NCI-H2171 treated with DMSO at 0.1 percent for 48 hours (cell line): Measurements from ENCODE around the gene SMIM22.

Experiments
- DNase-seq: peaks from one replicate; lab custom pipeline; 2025; lab: John Stamatoyannopoulos, UW

SMIM22 gene

DNA sequence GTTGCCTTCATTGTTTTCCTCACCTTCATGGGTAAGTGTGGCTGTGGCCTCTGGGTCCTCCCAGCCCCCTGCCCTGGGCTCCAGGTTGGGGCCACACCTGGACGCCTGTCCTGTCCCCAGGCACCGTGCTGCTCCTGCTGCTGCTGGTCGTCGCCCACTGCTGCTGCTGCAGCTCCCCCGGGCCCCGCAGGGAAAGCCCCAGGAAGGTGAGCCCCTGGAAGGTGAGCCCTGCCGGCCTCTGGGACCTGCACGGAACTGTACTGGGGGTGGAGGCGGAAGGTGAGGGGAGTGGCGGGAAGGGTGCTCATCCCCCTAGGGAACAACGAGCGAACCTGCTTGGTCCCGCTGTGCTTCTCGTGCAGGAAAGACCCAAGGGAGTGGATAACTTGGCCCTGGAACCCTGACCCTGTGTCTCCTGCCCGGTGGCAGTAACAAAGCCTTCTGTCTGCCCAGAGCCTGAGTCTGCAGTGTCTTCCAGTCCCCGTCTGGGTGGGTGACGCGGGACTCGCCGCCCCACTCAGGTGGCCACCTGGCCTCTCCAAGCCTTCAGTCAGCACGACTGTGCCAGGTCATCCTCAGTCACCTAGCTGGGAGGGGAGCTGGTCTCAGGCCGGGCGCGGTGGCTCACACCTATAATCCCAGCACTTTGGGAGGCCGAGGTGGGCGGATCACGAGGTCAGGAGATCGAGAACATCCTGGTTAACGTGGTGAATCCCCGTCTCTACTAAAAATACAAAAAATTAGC, 831 bp downstream of the SMIM22 start:
- no peak for DNase-seq

DNA sequence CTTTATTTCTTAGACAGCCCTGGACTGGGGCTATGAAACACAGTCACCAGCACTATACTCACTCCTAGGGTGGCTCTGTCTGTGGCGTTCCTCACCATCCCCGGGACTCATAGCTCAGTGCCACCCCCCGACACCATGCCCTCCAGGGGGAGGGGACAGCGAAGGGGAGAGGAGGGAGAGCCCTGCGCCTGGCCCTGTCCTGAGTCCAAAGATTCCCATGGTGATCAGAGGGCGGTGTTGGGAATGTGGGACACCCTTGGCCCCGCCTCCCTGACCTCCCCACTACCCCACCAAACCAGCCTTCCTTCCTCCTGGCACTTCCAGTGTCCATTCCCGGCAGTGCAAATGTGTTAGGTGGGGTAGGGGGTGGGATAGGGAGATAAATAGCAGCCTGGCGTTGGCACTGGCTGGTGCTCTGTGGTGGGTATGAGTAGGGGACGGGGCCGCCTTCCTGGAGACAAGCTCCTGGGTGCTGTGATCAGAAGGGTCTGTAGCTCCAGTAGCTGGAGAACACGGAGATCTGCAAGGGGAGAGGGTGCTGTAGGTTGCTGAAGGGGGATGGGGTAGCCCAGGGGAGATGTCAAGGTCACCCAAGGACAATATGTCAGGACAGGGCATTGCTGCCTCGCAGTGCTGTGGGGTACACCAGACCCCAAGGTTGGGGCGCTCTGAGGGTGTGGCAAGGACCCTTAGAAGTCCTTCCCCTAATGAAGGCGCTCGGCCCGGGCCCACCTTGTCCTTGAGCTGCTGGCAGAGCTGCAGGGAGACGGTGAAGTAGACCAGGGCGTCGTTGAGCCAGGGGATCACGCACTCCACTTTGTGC, 2.0 kb downstream of the SMIM22 start:
- no peak for DNase-seq

DNA sequence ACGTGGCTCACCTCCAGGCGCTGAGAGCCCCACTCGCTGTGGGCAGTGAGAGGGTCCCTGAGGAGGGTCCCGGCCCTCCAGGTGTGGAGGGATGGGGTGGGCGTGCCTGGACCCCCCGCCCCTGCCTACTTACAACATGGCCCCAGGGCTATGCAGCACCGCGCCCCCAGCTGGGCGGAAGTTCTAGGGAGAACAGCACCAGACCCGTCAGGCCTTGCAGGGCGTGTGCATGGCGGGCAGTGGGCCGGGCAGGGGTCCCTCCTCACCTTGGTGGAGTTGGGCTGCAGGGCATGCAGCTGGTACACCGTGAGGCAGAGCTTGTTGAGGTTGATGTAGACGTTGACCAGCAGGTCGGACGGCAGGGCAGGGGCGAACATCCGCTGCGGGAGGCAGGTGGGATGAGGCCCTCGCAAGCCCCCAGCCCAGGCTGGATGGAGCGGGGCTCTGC, 2.7 kb downstream of the SMIM22 start:
- no peak for DNase-seq

DNA sequence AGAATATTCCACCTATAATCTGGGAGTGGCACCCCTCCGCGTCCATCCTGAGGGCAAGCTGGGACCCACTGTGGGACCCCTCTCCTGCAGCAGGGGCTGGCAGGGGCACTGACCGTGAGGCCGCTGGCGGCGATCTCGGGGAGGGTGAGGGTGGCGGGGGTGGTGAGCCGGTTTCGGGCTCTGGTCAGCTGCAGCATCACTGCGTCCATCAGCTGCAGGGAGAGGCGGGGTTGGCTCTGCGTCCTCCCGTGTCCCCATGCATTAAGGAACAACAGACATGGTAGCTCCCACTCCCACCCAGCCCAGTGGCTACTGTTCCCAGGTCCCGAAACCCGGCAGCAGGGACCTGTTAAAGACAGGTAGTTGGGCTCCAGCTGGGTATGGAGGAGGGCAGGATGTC, 3.3 kb downstream of the SMIM22 start:
- DNase-seq = no peak

DNA sequence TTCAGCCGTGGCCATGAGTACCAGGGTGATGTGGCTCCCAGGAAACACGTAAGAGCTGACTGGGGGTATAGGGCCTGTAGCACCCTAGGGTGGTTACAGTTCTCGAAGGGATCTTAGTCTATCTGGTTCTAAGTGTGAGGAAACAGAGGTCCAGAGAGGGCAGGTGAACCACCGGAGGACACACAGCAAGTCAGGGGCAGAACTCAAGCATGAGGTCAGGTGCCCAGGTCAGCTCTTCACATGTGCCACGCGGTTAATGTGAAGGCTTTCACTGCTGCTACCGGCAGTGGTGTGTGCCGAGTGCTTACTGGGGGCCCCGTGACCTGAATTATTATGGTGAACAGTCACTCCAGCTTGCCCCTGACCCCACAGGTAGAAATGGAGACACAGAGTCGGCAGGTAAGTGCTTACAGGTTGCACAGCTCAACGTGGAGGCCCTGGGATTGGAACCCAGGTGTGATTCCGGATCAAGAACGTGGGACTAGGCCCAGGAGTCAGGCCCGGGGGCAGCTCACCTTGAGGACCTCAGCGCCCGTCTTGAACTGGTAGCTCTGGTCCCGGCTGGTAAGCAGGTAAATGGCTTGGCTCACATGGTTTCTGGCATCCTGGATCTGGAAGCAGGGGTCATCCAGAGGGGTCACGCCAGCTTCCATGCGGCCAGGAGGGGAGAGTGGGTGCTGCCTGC, 4.1 kb downstream of the SMIM22 start:
- DNase-seq = no peak

DNA sequence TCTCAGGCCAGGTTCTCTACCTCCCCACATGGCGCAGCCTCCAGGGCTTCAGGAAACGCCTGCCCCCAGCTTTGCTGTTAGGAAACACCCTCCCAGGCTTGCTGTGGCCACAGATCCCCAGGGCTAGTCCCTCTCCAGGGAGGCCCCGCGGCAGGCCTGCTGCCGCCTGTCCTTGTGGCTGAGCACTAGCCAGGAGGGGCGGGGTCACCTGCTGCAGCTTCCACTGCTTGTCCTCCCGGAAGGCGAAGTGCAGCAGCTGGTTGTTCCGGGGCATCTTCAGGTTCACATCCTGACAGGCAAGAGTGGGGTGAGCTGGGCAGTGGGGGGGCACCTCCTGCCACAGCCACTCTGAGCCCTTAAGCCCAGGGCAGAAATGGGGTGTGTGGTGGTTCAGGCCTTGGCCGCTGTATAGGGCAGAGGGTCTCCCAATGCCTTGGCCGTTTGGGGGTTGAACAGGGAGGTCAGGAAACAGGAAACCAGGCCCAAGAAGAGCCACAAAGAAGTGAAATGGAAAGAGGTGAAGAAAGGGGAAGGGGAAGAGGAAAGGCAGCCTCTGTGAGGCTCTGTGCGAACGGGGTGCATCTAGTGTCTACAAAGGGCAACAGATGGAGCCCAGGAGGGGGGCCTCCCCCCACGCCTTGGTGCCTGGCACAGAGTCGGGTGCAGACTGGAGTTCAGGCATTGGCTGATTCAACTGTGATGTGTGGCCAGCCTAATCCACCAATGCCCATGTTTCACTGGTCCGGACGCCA, 5.3 kb downstream of the SMIM22 start:
- peak; percentile 83 for DNase-seq

DNA sequence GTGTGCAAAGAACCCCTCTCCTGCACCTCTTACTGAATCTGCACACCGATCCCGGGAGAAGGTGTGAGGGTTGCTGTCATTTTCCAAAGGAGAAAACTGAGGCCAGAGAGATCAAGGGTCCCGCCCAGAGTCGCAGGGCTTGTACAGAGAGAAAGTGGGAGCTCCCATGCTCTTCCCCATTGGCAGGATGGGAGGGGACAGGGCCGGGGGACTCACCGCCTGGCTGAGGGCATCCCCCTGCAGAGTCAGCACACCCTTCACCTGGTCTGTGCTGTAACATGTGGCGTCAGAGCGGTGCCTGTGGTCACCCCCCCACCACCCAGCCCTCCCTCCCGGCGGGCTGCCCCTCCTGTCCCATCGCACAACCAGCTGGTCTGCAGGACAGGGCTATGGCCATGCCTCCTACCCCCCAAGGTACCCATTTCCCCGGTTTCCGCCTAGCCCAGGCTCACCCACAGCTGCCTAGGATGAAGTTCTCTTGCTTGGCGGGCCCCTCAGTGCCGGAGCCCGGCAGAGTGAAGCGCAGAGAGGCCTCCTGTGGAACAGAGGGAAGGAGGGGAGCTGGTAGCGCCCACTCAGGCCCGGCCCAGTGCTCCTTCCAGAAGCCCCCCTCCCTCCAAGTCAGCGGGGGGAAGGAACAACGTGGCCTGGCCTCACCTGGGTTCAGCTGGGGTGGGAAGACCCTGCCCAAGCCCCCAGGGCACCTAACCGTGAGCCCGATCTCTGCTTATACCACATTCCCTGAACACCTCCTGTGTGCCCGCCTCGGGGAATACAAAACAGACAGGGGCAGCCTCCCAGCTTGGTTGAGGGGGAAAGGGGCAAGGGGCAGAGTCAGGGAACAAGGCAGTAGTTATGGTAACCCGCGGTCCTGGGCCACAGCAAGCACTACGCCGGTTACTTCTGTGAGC, 6.1 kb downstream of the SMIM22 start:
- peak; percentile 50 for DNase-seq

DNA sequence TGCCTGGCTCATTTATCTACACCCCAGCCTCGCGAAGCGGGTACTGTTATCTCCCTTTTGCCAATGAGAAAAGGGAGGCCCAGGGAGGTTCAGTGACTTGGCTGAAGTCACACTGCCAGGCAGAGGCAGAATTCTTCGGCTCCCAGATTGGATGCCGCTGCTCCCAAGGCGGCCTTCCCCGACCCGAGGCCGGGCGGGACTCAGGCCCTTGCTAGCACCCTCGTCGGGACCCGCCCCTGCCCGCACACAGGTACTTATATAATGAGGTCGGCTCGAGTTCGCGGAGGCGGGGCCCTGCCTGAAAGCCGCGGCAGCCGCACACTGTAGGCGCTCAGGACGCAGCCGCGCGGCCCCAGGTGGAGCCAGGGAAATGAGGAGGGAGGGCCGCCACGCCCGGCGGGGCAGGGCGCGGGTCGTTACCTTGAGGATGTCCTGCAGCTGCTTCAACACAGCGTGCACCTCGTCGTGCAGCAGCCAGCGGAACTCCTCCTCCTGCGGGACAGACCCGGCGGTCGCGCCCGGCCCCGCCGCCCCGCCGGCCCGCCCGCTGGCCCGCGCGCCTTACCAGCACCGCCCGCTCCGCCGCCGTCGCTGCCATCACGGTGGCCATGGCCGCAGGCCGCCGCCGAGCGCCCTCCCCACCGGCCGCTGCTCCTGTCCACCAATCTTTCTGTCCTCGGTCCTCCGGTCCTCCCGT, 6.9 kb downstream of the SMIM22 start, which contains the start of gene ROGDI:
TSS of gene ROGDI (minus strand) at position 672 of the 697 bp plus-strand sequence. CDS start at position 610, 62 bp downstream.
- DNase-seq = peak; percentile 90

DNA sequence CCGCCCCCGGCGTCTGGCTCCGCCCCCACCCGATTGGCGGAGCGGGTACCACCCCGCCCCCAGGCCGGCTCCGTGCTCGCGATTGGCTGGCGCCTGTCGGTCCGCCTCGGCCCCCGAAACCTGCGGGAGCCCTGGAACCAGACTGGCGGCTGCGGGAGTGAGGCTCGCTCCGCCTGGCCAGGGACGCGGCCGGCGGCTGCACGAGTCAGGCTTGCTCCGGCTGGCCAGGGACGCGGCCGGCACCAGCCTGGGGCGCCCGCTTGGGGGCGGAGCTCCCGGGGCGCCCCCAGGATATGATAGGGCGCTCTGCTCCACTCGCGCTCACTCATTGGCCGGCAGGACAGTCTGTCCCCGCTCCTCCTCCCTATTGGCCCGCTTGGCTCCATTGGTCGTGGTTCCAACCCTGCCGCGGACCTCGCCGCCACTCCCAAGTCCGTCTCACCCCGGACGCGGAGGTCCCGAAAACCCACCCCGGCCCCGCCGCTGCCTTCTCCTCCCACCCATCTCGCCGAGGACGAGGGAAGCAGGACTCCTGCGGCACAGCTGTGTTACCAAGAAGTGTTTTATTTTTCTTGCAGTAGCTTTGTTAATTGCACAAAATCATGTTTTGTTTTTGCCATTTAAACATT, 7.6 kb downstream of the SMIM22 start:
- peak; percentile 88 for DNase-seq

DNA sequence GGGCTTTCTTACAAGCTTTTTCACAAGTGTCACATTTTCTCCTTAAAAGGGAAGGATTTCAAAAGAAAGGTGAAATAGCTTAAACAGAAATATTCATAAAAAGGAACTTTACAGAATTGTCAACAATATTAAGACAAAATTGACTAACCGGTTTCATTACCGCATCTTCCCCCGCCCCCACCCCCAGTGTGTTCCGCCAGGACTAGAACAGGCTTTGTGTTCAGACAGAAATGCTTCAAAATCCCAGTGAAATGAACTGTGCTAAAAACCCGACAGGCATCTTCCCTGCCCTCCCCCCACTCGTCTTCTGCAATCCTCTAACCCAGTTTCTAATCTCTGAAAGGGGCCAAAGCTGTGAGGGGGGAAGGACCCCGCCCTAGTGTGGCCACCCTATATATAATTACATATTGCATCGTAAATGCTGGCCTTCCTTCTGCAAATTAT, 8.3 kb downstream of the SMIM22 start:
- DNase-seq = no peak

DNA sequence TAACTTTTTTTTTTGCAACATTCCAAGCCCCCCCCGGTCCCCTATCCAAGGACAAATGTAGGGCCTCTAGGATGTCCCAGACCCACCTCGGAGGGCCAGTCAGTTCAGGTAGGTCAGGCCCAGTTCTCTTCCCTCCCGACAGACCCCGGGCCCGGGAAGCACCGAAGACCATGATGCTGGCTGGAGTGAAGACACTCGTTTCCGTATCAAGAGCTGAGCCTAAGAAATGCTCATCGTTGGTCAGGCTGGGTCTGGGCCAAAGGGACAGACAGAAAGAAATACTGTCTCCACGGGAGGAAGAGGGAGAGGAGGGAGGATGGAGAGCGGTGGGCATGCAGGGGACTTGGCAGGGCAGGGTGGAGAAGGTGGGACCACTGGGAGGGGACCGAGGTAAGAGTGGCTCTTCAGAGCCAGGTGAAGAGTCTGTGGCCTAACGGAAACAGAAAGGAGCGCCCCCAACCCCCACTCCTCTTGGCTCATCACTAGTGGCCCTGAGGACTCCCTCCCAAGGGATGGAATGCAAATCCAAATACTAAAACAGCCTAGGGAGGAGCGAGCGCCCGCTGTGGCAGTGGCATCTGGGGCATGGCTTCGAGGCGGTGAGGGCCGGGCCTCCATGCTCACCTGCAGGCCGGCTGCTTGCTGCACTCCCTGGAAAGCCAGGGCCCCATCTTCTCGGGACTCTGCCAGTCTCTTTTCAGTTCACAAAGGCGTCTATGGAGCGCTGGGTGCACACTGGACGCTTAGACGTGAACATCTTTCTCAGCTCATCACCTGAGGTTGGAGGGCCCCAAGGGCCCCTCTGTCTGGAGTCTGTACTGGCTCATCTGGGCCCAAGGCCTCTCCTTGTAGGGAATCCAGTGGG, 9.0 kb downstream of the SMIM22 start:
- DNase-seq = no peak

DNA sequence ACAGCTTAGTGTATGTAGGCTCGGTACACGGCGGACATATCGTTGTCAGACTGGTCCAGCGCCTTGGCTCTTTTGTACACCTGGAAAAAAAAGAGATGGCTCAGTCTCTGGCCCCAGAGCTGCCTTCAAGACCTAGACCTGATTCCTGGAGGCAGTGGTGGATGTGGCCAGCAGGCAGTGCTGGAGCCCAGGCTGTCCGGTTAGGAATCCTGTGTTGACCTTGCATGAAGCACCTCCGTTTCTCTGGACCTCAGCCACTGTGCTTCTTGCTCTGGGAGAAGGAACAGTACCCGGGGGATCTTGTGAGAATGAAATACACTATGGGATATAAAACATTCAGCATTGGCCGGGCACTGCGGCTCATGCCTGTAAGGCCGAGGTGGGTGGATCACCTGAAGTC, 10.1 kb downstream of the SMIM22 start:
- no peak for DNase-seq

DNA sequence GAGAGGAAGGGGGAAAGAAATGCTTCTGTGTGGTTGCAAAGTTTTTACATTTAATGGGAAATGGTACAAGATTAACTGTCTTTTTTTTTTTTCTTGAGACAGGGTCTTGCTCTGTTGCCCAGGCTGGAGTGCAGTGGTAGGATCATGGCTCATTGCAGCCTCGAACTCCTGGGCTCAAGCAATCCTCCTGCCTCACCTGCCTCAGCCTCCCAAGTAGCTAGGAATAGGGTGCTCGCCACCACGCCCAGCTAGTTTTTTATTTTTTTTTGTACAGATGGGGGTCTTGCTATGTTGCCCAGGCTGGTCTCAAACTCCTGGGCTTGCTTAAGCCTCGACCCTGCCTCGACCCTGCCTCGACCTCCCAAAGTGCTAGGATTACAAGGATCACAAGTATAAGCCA, 11.1 kb downstream of the SMIM22 start:
- no peak for DNase-seq

DNA sequence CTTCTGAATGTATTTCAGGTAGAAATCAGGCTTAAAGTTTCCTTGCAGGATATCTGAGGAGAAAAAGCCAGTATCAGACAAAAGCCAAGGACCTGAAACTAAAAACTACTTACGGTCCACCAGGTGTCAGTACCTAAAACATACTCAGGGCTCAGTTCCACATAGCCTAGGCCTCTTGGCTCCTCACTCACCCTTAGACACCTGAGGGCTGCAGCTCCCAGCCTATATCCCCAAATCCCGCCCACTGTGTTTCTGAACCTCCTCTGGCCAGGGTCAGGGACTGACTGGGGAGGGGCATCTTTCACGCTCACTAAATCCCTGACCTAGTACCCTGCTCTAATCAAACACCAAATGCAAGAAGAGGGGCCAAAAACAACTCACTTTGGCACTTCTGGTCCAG, 16.1 kb downstream of the SMIM22 start:
- no peak for DNase-seq

DNA sequence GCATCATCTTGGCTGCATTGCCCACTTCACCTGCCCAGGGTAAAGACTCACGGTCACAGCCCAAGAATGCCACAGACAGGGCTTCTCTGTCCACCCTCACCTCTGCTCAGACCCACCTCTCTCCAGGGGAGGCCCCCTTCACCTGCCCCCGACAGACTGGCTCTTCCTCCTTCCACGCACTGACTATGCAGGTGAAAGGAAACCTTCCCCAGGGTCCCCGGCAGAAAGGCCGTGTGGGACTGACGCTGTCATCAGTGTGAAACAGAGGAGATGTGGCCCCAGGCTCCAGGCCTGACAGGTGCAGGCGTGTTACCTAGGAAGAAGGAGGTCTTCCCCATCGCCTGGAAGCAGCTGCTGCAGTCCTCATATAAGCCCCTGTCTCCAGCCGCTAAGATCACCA, 16.6 kb downstream of the SMIM22 start:
- DNase-seq = no peak

DNA sequence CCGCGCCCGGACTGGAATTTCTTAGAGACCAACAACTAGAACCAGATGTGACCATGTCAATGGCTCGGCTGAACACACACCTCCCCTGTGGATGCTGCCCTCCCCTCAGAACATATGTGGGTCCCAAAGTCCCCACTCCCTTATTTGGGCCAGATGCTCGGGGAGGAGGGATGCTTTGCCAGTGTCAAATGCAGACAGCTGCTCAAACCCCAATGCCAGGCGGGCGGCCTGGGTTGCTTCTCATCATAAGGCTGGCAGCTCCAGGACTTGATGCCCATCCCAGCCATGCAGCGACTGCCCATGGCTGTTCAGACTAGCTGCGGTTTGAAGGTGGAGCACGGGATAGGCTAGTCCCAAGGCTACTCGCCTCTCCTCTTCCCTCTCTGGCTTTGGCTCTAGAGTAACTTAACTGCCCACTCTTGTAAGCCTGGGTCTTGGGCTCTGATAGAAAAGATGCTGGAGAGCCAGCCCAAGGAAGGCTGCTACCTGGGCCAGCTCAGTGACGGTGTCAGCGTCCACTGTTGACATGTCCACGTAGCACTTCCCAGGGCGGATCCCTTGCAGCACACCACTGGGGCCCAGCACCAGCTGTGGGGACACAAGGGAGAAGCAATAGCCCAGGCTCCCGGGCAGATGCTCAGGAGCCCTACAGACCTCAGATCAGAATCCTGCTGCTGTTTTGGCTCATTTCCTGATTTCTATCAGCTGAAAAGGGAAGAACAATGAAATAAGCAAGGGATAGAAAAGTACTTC, 18.3 kb downstream of the SMIM22 start:
- no peak for DNase-seq

DNA sequence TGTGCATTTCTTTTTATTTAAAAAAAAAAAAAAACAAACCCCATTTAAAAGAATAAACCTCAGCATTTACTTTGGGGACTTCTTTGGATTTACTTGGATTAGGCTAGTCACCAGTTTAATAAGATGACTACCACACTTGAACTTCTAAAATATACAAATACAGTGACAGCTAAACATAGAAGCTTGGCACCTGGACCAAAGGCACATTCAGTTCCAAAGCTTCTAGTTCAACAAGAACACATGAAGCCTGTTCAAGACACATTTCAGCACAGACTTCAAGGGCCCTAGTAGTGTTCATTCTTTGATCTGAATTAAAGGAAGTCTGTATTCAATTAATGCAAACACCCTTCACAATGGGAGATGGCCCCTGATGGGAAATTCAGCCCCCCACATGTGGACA, 18.9 kb downstream of the SMIM22 start:
- DNase-seq = no peak
